HepG2 (cell line): ENCODE measurements around the gene GPT2. TPM values are rescaled to one million over a fixed set of nuclear protein-coding genes. Genes with fewer than 3 reads are reported as not detected.

Experiments
- ARID4A ChIP-seq: sonication (generic); formaldehyde crosslinking; IDR thresholded peaks from 2 replicates; pipeline ENCODE4 v1.5.0; 2020; ENCODE audit warnings: mild to moderate bottlenecking, missing genetic modification reagents, borderline replicate concordance
- ASH2L ChIP-seq: fragments of 300-600, 200-600 bp; sonication (generic); IDR thresholded peaks from 2 replicates; pipeline ENCODE4 v1.7.0; 2017; ENCODE audit warnings: low read depth, mild to moderate bottlenecking, moderate library complexity, mixed read lengths, low read length; ENCODE audit not compliant: insufficient read length
- ATF4 ChIP-seq, 2 experiments: fragments of 450-650 bp in 1 of 2; sonication (generic) in 1 of 2; formaldehyde crosslinking; IDR thresholded peaks; 2 replicates each; pipeline versions ENCODE4 v1.5.0 to v1.8.0; 2020 to 2022; ENCODE audit warnings: mild to moderate bottlenecking in 1 of 2, missing genetic modification reagents in 1 of 2
- CCDC6 ChIP-seq: sonication (generic); formaldehyde crosslinking; IDR thresholded peaks from 2 replicates; pipeline ENCODE4 v1.8.1; 2022; ENCODE audit warnings: mild to moderate bottlenecking, missing genetic modification reagents, moderate library complexity
- FOXA1 ChIP-seq, 2 experiments: fragments of 450-650 bp in 1 of 2; sonication (generic) in 1 of 2; formaldehyde crosslinking in 1 of 2; IDR thresholded peaks; 2 replicates each; pipeline versions ENCODE4 v1.4.0 to v1.6.1; 2016 to 2020; ENCODE audit warnings: missing genetic modification reagents in 1 of 2
- NR1H2 ChIP-seq: sonication (generic); formaldehyde crosslinking; IDR thresholded peaks from 2 replicates; pipeline ENCODE4 v1.8.1; 2022; ENCODE audit warnings: low read depth, missing genetic modification reagents, borderline replicate concordance
- PAF1 ChIP-seq: IDR thresholded peaks from 2 replicates; pipeline ENCODE4 v1.6.1; 2016; ENCODE audit warnings: missing genetic modification reagents, missing compliant biosample characterization
- POLR2G ChIP-seq: fragments of 200-400 bp; formaldehyde crosslinking; IDR thresholded peaks from 2 replicates; pipeline ENCODE4 v1.6.1; 2018; ENCODE audit warnings: mild to moderate bottlenecking, low read depth, low read length, moderate library complexity
- SRSF1 ChIP-seq: fragments of 200-400 bp; formaldehyde crosslinking; optimal IDR thresholded peaks from 2 replicates; pipeline ENCODE3; 2017; ENCODE audit warnings: mild to moderate bottlenecking, low read depth, low read length, moderate library complexity
- U2AF2 ChIP-seq: fragments of 200-400 bp; formaldehyde crosslinking; IDR thresholded peaks from 2 replicates; pipeline ENCODE4 v1.6.1; 2017; ENCODE audit warnings: low read depth, mild to moderate bottlenecking, low read length
- ZEB1 ChIP-seq: IDR thresholded peaks from 2 replicates; pipeline ENCODE4 v1.6.1; 2012; ENCODE audit warnings: mild to moderate bottlenecking, low read depth, inconsistent platforms; ENCODE audit not compliant: insufficient replicate concordance
- ZNF12 ChIP-seq: sonication (generic); formaldehyde crosslinking; IDR thresholded peaks from 2 replicates; pipeline ENCODE4 v1.5.0; 2020; ENCODE audit warnings: missing genetic modification reagents
- ZNF143 ChIP-seq: sonication (generic); formaldehyde crosslinking; IDR thresholded peaks from 2 replicates; pipeline ENCODE4 v1.4.0; 2020; ENCODE audit warnings: missing genetic modification reagents
- ZNF263 ChIP-seq: sonication (generic); formaldehyde crosslinking; IDR thresholded peaks from 2 replicates; pipeline ENCODE4 v1.4.0; 2020; ENCODE audit warnings: missing genetic modification reagents
- ZNF362 ChIP-seq: sonication (generic); formaldehyde crosslinking; IDR thresholded peaks from 2 replicates; pipeline ENCODE4 v1.4.0; 2020; ENCODE audit warnings: missing genetic modification reagents, mild to moderate bottlenecking, borderline replicate concordance
- ZNF510 ChIP-seq: sonication (generic); formaldehyde crosslinking; IDR thresholded peaks from 2 replicates; pipeline ENCODE4 v1.4.0; 2020; ENCODE audit warnings: low read depth, mild to moderate bottlenecking, missing genetic modification reagents
- ZNF569 ChIP-seq: sonication (generic); formaldehyde crosslinking; IDR thresholded peaks from 2 replicates; pipeline ENCODE4 v1.5.0; 2020; ENCODE audit warnings: mild to moderate bottlenecking, missing genetic modification reagents, moderate library complexity, borderline replicate concordance
- ZNF570 ChIP-seq: sonication (generic); formaldehyde crosslinking; IDR thresholded peaks from 2 replicates; pipeline ENCODE4 v1.4.0; 2020; ENCODE audit warnings: mild to moderate bottlenecking, missing genetic modification reagents, borderline replicate concordance
- ZNF572 ChIP-seq: sonication (generic); formaldehyde crosslinking; IDR thresholded peaks from 2 replicates; pipeline ENCODE4 v1.5.1; 2020; ENCODE audit warnings: mild to moderate bottlenecking, missing genetic modification reagents
- ZNF615 ChIP-seq: sonication (generic); formaldehyde crosslinking; IDR thresholded peaks from 2 replicates; pipeline ENCODE4 v1.5.0; 2020; ENCODE audit warnings: mild to moderate bottlenecking, missing genetic modification reagents, borderline replicate concordance
- ZSCAN31 ChIP-seq: sonication (generic); formaldehyde crosslinking; IDR thresholded peaks from 2 replicates; pipeline ENCODE4 v1.5.0; 2020; ENCODE audit warnings: low read depth, mild to moderate bottlenecking, missing genetic modification reagents
- polyA plus RNA-seq, 8 experiments: library from polyadenylated mRNA; depleted of rRNA in 3 of 8; stranded (reverse) in 7 of 8; unstranded in 1 of 8; fragments of >200 nt; fragmentation: Illumina TruSeq in 4 of 8; extraction: Trizol in 4 of 8; gene quantifications; 2 replicates each; pipeline versions ENCODE4 v1.2.1 to v1.2.3, GENCODE V29; 2011 to 2016; ENCODE audit warnings: low read depth in 4 of 8, missing spikeins in 1 of 8, mixed read lengths in 1 of 8; ENCODE audit not compliant: insufficient read depth in 1 of 8
- total RNA-seq, 5 experiments: library from RNA; depleted of rRNA; stranded (reverse); fragments of >200 nt; fragmentation: Illumina TruSeq; extraction: Trizol; gene quantifications; 2 replicates each; pipeline ENCODE4 v1.2.3, GENCODE V29; 2016; ENCODE audit warnings: low read depth in 1 of 5

Gene GPT2
- total and polyA plus RNA-seq, 2 of the 13 experiments (the other 11 are each of a cell fraction or from before 2014, with no cell fraction given), result 138 to 267 TPM

GRCh38 chr16:46885960-46886763, 2.0 kb downstream of the GPT2 start (continued):
- TF ChIP-seq POLR2G (no peak; the same call in none of the 2 replicates), ASH2L (peak; percentile 8), ZNF263 (CRISPR knock-in tag) (peak; percentile 41; the same call in 1 of the 2 replicates), ZNF572 (CRISPR knock-in tag) (no peak), ZNF569 (CRISPR knock-in tag) (no peak), ZNF143 (CRISPR knock-in tag) (0 out of 2 replicates have a peak, but pooled peaks have one; percentile 27), ARID4A (peak; percentile 42; the same call in 1 of the 2 replicates), ZNF362 (CRISPR knock-in tag) (0 out of 2 replicates have a peak, but pooled peaks have one; percentile 14), CCDC6 (CRISPR knock-in tag) (peak; percentile 57; the same call in 1 of the 2 replicates), ZNF615 (CRISPR knock-in tag) (no peak), U2AF2 (no peak), ZEB1 (peak; percentile 2), ZSCAN31 (peak; percentile 17; the same call in 1 of the 2 replicates), PAF1 (CRISPR knock-in tag) (peak; percentile 13; the same call in 1 of the 2 replicates), SRSF1 (no peak), ZNF570 (CRISPR knock-in tag) (no peak), ATF4 (CRISPR knock-in tag; IDR thresholded peaks at IDR 0.05) (peak in 1 of 2 experiments; percentile 41; a peak in 1 of 4 replicates), NR1H2 (CRISPR knock-in tag) (0 out of 2 replicates have a peak, but pooled peaks have one; percentile 29), ZNF510 (no peak), ZNF12 (CRISPR knock-in tag) (peak; percentile 19; the same call in 1 of the 2 replicates), FOXA1 (IDR thresholded peaks at IDR 0.05) (no peak), FOXA1 (CRISPR knock-in tag; IDR thresholded peaks at IDR 0.05) (0 out of 2 replicates have a peak, but pooled peaks have one; percentile 5)
